K562 (cell line): Measurements from ENCODE around the gene PACS2. TPM values are rescaled to one million over a fixed set of nuclear protein-coding genes. Genes with fewer than 3 reads are reported as not detected.

Experiments used
- CCNT2 ChIP-seq: IDR thresholded peaks from 2 replicates; pipeline ENCODE4 v1.6.1; 2011; ENCODE audit warnings: borderline replicate concordance, low read depth, mild to moderate bottlenecking, moderate library complexity, mixed read lengths, low read length; ENCODE audit not compliant: insufficient read length; ENCODE audit errors: extremely low read depth
- JUN ChIP-seq, 2 experiments: sonication (generic) in 1 of 2; formaldehyde crosslinking in 1 of 2; IDR thresholded peaks; 2 replicates each; pipeline versions ENCODE4 v1.6.1 to v1.8.0; 2012 to 2022; ENCODE audit warnings: borderline replicate concordance in 2 of 2, mild to moderate bottlenecking in 2 of 2, improper control_type of control experiment in 1 of 2, low read depth in 1 of 2, low read length in 1 of 2, missing genetic modification reagents in 1 of 2
- MCM7 ChIP-seq, 2 experiments: fragments of 450-650 bp; IDR thresholded peaks; 2 replicates each; pipeline ENCODE4 v1.6.1; 2016 to 2018
- MECOM ChIP-seq: fragments of 250-450 bp; sonication (Bioruptor Pico); IDR thresholded peaks from 2 replicates; pipeline ENCODE4 v1.8.0; 2022; ENCODE audit warnings: inconsistent platforms
- PYGO2 ChIP-seq: fragments of 450-650 bp; IDR thresholded peaks from 2 replicates; pipeline ENCODE4 v1.6.1; 2016; ENCODE audit warnings: mild to moderate bottlenecking, missing genetic modification characterization, moderate library complexity, missing compliant biosample characterization
- TGIF2 ChIP-seq: sonication (generic); formaldehyde crosslinking; IDR thresholded peaks from 2 replicates; pipeline ENCODE4 v1.8.1; 2022; ENCODE audit warnings: mild to moderate bottlenecking, missing genetic modification reagents, moderate library complexity
- ZNF146 ChIP-seq: IDR thresholded peaks from one replicate; pipeline ENCODE4 v1.6.1; 2018; ENCODE audit warnings: missing compliant biosample characterization; ENCODE audit not compliant: unreplicated experiment
- ZNF311 ChIP-seq: fragments of 250-450 bp; sonication (Bioruptor Pico); IDR thresholded peaks from 2 replicates; pipeline ENCODE4 v1.4.0; 2020; ENCODE audit warnings: mild to moderate bottlenecking, moderate library complexity
- ZNF512 ChIP-seq: IDR thresholded peaks from 2 replicates; pipeline ENCODE4 v1.6.1; 2016; ENCODE audit warnings: missing genetic modification characterization, missing compliant biosample characterization
- polyA plus RNA-seq, 8 experiments: library from polyadenylated mRNA; depleted of rRNA in 4 of 8; stranded (reverse) in 5 of 8; unstranded in 3 of 8; fragments of >200 nt; fragmentation: Nextera tagmentation in 2 of 8; fragmentation: Illumina TruSeq in 1 of 8; extraction: Ambion mirVana in 2 of 8; extraction: Trizol in 1 of 8; gene quantifications; 2 replicates each; pipeline versions ENCODE4 v1.2.1 to v1.2.3, GENCODE V29; 2011 to 2014; ENCODE audit warnings: inconsistent platforms in 1 of 8, missing spikeins in 1 of 8
- total RNA-seq, 7 experiments: library from RNA; depleted of rRNA in 6 of 7; stranded (reverse); fragments of >200 nt in 6 of 7; fragmentation: Illumina TruSeq in 2 of 7; extraction: Trizol in 2 of 7; gene quantifications; 2 replicates each; pipeline versions ENCODE4 v1.2.1 to v1.2.3, GENCODE V29; 2011 to 2021; ENCODE audit warnings: low replicate concordance in 1 of 7
- TF ChIP-seq, protein P1 (sequence below): fragments of 450-650 bp; IDR thresholded peaks from 2 replicates; pipeline ENCODE4 v1.6.1; 2014; ENCODE audit warnings: low read depth, mild to moderate bottlenecking, moderate library complexity, borderline replicate concordance
- TF ChIP-seq, protein P2 (sequence below), 2 experiments: fragments of 200-800 bp in 1 of 2; sonication (Bioruptor generic) in 1 of 2; sonication (generic) in 1 of 2; formaldehyde crosslinking in 1 of 2; IDR thresholded peaks in 1 of 2; conservative IDR thresholded peaks in 1 of 2; 2 replicates each; pipeline versions ENCODE4 v1.5.0 to v1.6.1; 2016 to 2020; ENCODE audit warnings: missing compliant biosample characterization in 1 of 2, missing genetic modification characterization in 1 of 2, missing genetic modification reagents in 1 of 2
- TF ChIP-seq, protein P3 (sequence below), 2 experiments: fragments of 450-650 bp; formaldehyde crosslinking in 1 of 2; IDR thresholded peaks; 2 replicates each; pipeline versions ENCODE4 v1.4.0 to v1.6.1; 2014 to 2020; ENCODE audit warnings: mild to moderate bottlenecking in 2 of 2, borderline replicate concordance in 1 of 2, low read depth in 1 of 2

Gene PACS2
- total and polyA plus RNA-seq, 9 of the 15 experiments (the other 6 are each of a cell fraction or from before 2014, with no cell fraction given): 0.11 to 20.8 (median 9.9) TPM

GRCh38 chr14:105398044-105398725, 83.6 kb downstream of the PACS2 start, which contains the start of gene TEX22 (continued):
- TF ChIP-seq ZNF512 (tag): no peak
- TF ChIP-seq PYGO2 (tag): no peak
- TF ChIP-seq, protein P1, sequence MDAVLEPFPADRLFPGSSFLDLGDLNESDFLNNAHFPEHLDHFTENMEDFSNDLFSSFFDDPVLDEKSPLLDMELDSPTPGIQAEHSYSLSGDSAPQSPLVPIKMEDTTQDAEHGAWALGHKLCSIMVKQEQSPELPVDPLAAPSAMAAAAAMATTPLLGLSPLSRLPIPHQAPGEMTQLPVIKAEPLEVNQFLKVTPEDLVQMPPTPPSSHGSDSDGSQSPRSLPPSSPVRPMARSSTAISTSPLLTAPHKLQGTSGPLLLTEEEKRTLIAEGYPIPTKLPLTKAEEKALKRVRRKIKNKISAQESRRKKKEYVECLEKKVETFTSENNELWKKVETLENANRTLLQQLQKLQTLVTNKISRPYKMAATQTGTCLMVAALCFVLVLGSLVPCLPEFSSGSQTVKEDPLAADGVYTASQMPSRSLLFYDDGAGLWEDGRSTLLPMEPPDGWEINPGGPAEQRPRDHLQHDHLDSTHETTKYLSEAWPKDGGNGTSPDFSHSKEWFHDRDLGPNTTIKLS: peak; percentile 82; the same call in 1 of the 2 replicates
- no peak for TF ChIP-seq JUN (IDR thresholded peaks at IDR 0.05; ENCODE audit: borderline replicate concordance, low read depth, low read length)
- TF ChIP-seq JUN (CRISPR knock-in tag; IDR thresholded peaks at IDR 0.05; ENCODE audit: borderline replicate concordance): no peak
- TF ChIP-seq, protein P2, sequence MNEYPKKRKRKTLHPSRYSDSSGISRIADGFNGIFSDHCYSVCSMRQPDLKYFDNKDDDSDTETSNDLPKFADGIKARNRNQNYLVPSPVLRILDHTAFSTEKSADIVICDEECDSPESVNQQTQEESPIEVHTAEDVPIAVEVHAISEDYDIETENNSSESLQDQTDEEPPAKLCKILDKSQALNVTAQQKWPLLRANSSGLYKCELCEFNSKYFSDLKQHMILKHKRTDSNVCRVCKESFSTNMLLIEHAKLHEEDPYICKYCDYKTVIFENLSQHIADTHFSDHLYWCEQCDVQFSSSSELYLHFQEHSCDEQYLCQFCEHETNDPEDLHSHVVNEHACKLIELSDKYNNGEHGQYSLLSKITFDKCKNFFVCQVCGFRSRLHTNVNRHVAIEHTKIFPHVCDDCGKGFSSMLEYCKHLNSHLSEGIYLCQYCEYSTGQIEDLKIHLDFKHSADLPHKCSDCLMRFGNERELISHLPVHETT (CRISPR knock-in tag; conservative IDR thresholded peaks at IDR 0.05 in 1 of 2, IDR thresholded peaks at IDR 0.05 in 1 of 2): peak in 1 of 2 experiments; percentile 67; a peak in 1 of 4 replicates
- no peak for TF ChIP-seq ZNF311 (CRISPR knock-in tag)
- TF ChIP-seq ZNF146 (CRISPR knock-in tag): no peak
- TF ChIP-seq MCM7 (IDR thresholded peaks at IDR 0.05): no peak
- no peak for TF ChIP-seq TGIF2
- TF ChIP-seq, protein P3, sequence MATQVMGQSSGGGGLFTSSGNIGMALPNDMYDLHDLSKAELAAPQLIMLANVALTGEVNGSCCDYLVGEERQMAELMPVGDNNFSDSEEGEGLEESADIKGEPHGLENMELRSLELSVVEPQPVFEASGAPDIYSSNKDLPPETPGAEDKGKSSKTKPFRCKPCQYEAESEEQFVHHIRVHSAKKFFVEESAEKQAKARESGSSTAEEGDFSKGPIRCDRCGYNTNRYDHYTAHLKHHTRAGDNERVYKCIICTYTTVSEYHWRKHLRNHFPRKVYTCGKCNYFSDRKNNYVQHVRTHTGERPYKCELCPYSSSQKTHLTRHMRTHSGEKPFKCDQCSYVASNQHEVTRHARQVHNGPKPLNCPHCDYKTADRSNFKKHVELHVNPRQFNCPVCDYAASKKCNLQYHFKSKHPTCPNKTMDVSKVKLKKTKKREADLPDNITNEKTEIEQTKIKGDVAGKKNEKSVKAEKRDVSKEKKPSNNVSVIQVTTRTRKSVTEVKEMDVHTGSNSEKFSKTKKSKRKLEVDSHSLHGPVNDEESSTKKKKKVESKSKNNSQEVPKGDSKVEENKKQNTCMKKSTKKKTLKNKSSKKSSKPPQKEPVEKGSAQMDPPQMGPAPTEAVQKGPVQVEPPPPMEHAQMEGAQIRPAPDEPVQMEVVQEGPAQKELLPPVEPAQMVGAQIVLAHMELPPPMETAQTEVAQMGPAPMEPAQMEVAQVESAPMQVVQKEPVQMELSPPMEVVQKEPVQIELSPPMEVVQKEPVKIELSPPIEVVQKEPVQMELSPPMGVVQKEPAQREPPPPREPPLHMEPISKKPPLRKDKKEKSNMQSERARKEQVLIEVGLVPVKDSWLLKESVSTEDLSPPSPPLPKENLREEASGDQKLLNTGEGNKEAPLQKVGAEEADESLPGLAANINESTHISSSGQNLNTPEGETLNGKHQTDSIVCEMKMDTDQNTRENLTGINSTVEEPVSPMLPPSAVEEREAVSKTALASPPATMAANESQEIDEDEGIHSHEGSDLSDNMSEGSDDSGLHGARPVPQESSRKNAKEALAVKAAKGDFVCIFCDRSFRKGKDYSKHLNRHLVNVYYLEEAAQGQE (IDR thresholded peaks at IDR 0.05; ENCODE audit: borderline replicate concordance): peak; percentile 19; the same call in 1 of the 2 replicates
- TF ChIP-seq, protein P3 (CRISPR knock-in tag; IDR thresholded peaks at IDR 0.05; ENCODE audit: low read depth): no peak
- peak; percentile 32 for TF ChIP-seq CCNT2
- TF ChIP-seq MECOM: no peak
